Liver (tissue), 9 donors: ENCODE results near the gene FNIP1. TPM values are rescaled to one million over a fixed set of nuclear protein-coding genes. Genes with fewer than 3 reads are reported as not detected.
"Not testable (repeated sequence)": the region's sequence is repeated elsewhere in the genome, so short reads cannot be mapped to it uniquely, and the experiment has no call there.

Experiments used
- DNase-seq: peaks from one replicate; pipeline ENCODE4 v3.0.0-alpha.2; 2017; ENCODE audit warnings: low spot score
- H3K27ac ChIP-seq, 2 donors: one replicate each; pipeline ENCODE4 v1.7.0; 2013; ENCODE audit warnings: inconsistent platforms in 2 of 2, low read length in 2 of 2, control low read depth in 1 of 2, low read depth in 1 of 2, mild to moderate bottlenecking in 1 of 2
- H3K27me3 ChIP-seq, 4 donors: one replicate each; pipeline versions ENCODE4 v1.6.1 to v1.7.0; 2013; ENCODE audit warnings: low read length in 3 of 4, inconsistent platforms in 1 of 4, mild to moderate bottlenecking in 1 of 4, moderate library complexity in 1 of 4; ENCODE audit not compliant: control insufficient read depth in 4 of 4, insufficient read depth in 4 of 4
- H3K36me3 ChIP-seq, 4 donors: one replicate each; pipeline versions ENCODE4 v1.6.1 to v1.7.0; 2013; ENCODE audit warnings: low read length in 3 of 4, mild to moderate bottlenecking in 3 of 4, low read depth in 1 of 4, moderate library complexity in 1 of 4; ENCODE audit not compliant: control insufficient read depth in 4 of 4, insufficient read depth in 3 of 4
- H3K4me1 ChIP-seq, 4 donors: one replicate each; pipeline versions ENCODE4 v1.6.1 to v1.7.0; 2013; ENCODE audit warnings: low read length in 3 of 4, mild to moderate bottlenecking in 3 of 4, moderate library complexity in 1 of 4; ENCODE audit not compliant: control insufficient read depth in 4 of 4, insufficient read depth in 4 of 4
- H3K4me3 ChIP-seq, 3 donors: one replicate each; pipeline versions ENCODE4 v1.6.1 to v1.7.0; 2013; ENCODE audit warnings: low read length in 3 of 3, control low read depth in 1 of 3, low read depth in 1 of 3, mild to moderate bottlenecking in 1 of 3
- H3K9ac ChIP-seq, 2 donors: one replicate each; pipeline ENCODE4 v1.7.0; 2013; ENCODE audit warnings: low read length in 2 of 2, mild to moderate bottlenecking in 2 of 2, moderate library complexity in 2 of 2, control low read depth in 1 of 2, low read depth in 1 of 2
- H3K9me3 ChIP-seq, 4 donors: one replicate each; pipeline versions ENCODE4 v1.6.1 to v1.7.0; 2013; ENCODE audit warnings: low read length in 3 of 4; ENCODE audit not compliant: control insufficient read depth in 4 of 4
- EGR1 ChIP-seq, 2 donors: IDR thresholded peaks; 2 replicates each; pipeline ENCODE4 v1.6.1; 2016 to 2018; ENCODE audit warnings: antibody characterized with exemption in 2 of 2, low read depth in 2 of 2
- FOXA1 ChIP-seq: IDR thresholded peaks from 2 replicates; pipeline ENCODE4 v1.6.1; 2016; ENCODE audit warnings: antibody characterized with exemption
- FOXA2 ChIP-seq: IDR thresholded peaks from 2 replicates; pipeline ENCODE4 v1.6.1; 2016; ENCODE audit warnings: antibody characterized with exemption
- GABPA ChIP-seq, 2 donors: IDR thresholded peaks in 1 of 2; conservative IDR thresholded peaks in 1 of 2; 2 replicates each; pipeline ENCODE4 v1.6.1; 2016; ENCODE audit warnings: antibody characterized with exemption in 2 of 2, mild to moderate bottlenecking in 1 of 2, moderate library complexity in 1 of 2
- HNF4G ChIP-seq: IDR thresholded peaks from 2 replicates; pipeline ENCODE4 v1.6.1; 2016; ENCODE audit warnings: antibody characterized with exemption
- JUND ChIP-seq, 2 donors: IDR thresholded peaks; 2 replicates each; pipeline ENCODE4 v1.6.1; 2016; ENCODE audit warnings: antibody characterized with exemption in 2 of 2
- NR2F2 ChIP-seq: IDR thresholded peaks from 2 replicates; pipeline ENCODE4 v1.6.1; 2016; ENCODE audit warnings: antibody characterized with exemption
- RAD21 ChIP-seq, 2 donors: IDR thresholded peaks; 2 replicates each; pipeline ENCODE4 v1.6.1; 2016; ENCODE audit warnings: antibody characterized with exemption in 2 of 2, mild to moderate bottlenecking in 2 of 2
- RXRA ChIP-seq, 2 donors: IDR thresholded peaks; 2 replicates each; pipeline ENCODE4 v1.6.1; 2017 to 2018; ENCODE audit warnings: antibody characterized with exemption in 2 of 2, mild to moderate bottlenecking in 1 of 2
- TAF1 ChIP-seq: conservative IDR thresholded peaks from 2 replicates; pipeline ENCODE4 v1.6.1; 2016; ENCODE audit warnings: antibody characterized with exemption, mild to moderate bottlenecking
- YY1 ChIP-seq: IDR thresholded peaks from 2 replicates; pipeline ENCODE4 v1.6.1; 2016; ENCODE audit warnings: antibody characterized with exemption, mild to moderate bottlenecking
- WGBS: extraction: QIAGEN DNeasy Blood & Tissue Kit; methylation state at CpG from one replicate; pipeline ENCODE4 v1.1.7; 2013; 5-methylcytosine and 5-hydroxymethylcytosine counted together
- polyA plus RNA-seq, 2 donors: library from polyadenylated mRNA; stranded (reverse) in 1 of 2; unstranded in 1 of 2; fragments of 200-250 nt in 1 of 2; fragments of >200 nt in 1 of 2; fragmentation: Nextera tagmentation in 1 of 2; extraction: Ambion mirVana in 1 of 2; gene quantifications; one replicate each; pipeline versions ENCODE4 v1.2.1 to v1.2.3, GENCODE V29; 2013 to 2015
- total RNA-seq, 2 donors: library from RNA; depleted of rRNA; stranded (reverse); fragments of >200 nt; gene quantifications; one replicate each; pipeline ENCODE4 v1.2.3, GENCODE V29; 2014
- TF ChIP-seq, protein P1 (sequence below): fragments of 150-350 bp; IDR thresholded peaks from 2 replicates; pipeline ENCODE4 v1.5.1; 2017; ENCODE audit warnings: improper control_type of control experiment, low read depth, low read length; ENCODE audit not compliant: missing input control
- TF ChIP-seq, protein P2 (sequence below): IDR thresholded peaks from 2 replicates; pipeline ENCODE4 v1.6.1; 2016; ENCODE audit warnings: antibody characterized with exemption, mild to moderate bottlenecking
- TF ChIP-seq, protein P3 (sequence below): IDR thresholded peaks from 2 replicates; pipeline ENCODE4 v1.6.1; 2016; ENCODE audit warnings: antibody characterized with exemption
- TF ChIP-seq, protein P4 (sequence below): IDR thresholded peaks from 2 replicates; pipeline ENCODE4 v1.6.1; 2016; ENCODE audit warnings: antibody characterized with exemption
- TF ChIP-seq, protein P5 (sequence below): IDR thresholded peaks from 2 replicates; pipeline ENCODE4 v1.6.1; 2016; ENCODE audit warnings: antibody characterized with exemption
- donor health status: healthy.
- donor health status: healthy.
- donor health status: healthy.
- donor health status: healthy.
- donor health status: healthy.

Gene FNIP1
- total and polyA plus RNA-seq, 4 donors: 3.7 to 34.0 (median 13.8) TPM

DNA sequence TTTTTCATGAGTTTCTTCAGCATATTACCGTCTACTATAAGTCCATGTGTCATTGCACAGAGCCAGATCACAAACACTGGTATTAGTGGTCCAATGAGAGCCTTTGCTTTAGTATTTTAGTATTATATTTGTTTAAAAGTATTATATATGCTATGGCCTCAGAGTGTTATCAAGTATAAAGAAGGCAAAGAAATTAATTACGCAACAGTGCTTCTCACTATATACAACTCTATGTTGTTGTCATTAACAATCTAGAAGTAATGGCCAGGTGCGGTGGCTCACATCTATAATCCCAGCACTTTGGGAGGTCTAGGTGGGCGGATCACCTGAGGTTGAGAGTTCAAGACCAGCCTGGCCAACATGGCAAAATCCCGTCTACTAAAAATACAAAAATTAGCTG, 114.6 kb downstream of the FNIP1 start:
- H3K4me1 ChIP-seq: peaks cover 3 to 24% (median 16%) of the 10 kb centered on the region in 4 donors
- no peak overlapping the region for H3K27ac ChIP-seq
- no peaks in the 10 kb centered on the region for H3K9me3 ChIP-seq
- TF ChIP-seq, protein P1, sequence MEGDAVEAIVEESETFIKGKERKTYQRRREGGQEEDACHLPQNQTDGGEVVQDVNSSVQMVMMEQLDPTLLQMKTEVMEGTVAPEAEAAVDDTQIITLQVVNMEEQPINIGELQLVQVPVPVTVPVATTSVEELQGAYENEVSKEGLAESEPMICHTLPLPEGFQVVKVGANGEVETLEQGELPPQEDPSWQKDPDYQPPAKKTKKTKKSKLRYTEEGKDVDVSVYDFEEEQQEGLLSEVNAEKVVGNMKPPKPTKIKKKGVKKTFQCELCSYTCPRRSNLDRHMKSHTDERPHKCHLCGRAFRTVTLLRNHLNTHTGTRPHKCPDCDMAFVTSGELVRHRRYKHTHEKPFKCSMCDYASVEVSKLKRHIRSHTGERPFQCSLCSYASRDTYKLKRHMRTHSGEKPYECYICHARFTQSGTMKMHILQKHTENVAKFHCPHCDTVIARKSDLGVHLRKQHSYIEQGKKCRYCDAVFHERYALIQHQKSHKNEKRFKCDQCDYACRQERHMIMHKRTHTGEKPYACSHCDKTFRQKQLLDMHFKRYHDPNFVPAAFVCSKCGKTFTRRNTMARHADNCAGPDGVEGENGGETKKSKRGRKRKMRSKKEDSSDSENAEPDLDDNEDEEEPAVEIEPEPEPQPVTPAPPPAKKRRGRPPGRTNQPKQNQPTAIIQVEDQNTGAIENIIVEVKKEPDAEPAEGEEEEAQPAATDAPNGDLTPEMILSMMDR: no peak
- TF ChIP-seq, protein P2, sequence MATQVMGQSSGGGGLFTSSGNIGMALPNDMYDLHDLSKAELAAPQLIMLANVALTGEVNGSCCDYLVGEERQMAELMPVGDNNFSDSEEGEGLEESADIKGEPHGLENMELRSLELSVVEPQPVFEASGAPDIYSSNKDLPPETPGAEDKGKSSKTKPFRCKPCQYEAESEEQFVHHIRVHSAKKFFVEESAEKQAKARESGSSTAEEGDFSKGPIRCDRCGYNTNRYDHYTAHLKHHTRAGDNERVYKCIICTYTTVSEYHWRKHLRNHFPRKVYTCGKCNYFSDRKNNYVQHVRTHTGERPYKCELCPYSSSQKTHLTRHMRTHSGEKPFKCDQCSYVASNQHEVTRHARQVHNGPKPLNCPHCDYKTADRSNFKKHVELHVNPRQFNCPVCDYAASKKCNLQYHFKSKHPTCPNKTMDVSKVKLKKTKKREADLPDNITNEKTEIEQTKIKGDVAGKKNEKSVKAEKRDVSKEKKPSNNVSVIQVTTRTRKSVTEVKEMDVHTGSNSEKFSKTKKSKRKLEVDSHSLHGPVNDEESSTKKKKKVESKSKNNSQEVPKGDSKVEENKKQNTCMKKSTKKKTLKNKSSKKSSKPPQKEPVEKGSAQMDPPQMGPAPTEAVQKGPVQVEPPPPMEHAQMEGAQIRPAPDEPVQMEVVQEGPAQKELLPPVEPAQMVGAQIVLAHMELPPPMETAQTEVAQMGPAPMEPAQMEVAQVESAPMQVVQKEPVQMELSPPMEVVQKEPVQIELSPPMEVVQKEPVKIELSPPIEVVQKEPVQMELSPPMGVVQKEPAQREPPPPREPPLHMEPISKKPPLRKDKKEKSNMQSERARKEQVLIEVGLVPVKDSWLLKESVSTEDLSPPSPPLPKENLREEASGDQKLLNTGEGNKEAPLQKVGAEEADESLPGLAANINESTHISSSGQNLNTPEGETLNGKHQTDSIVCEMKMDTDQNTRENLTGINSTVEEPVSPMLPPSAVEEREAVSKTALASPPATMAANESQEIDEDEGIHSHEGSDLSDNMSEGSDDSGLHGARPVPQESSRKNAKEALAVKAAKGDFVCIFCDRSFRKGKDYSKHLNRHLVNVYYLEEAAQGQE: no peak
- TF ChIP-seq NR2F2 (no peak), HNF4G (no peak), EGR1 (IDR thresholded peaks at IDR 0.05; ENCODE audit: low read depth in 2 of 2) (no peak), FOXA1 (no peak), RAD21 (IDR thresholded peaks at IDR 0.05) (no peak)
- TF ChIP-seq, protein P3, sequence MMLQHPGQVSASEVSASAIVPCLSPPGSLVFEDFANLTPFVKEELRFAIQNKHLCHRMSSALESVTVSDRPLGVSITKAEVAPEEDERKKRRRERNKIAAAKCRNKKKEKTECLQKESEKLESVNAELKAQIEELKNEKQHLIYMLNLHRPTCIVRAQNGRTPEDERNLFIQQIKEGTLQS: no peak
- TF ChIP-seq, protein P4, sequence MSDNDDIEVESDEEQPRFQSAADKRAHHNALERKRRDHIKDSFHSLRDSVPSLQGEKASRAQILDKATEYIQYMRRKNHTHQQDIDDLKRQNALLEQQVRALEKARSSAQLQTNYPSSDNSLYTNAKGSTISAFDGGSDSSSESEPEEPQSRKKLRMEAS: no peak
- WGBS: 97% methylated on average over 5 of the region's 5 CpGs
- H3K27me3 ChIP-seq: no peaks in the 10 kb centered on the region
- peaks cover 0 to 12% (median 2%) of the 10 kb centered on the region in 4 donors for H3K36me3 ChIP-seq
- DNase-seq: no peak
- no peak overlapping the region for H3K9ac ChIP-seq
- no peak overlapping the region for H3K4me3 ChIP-seq

DNA sequence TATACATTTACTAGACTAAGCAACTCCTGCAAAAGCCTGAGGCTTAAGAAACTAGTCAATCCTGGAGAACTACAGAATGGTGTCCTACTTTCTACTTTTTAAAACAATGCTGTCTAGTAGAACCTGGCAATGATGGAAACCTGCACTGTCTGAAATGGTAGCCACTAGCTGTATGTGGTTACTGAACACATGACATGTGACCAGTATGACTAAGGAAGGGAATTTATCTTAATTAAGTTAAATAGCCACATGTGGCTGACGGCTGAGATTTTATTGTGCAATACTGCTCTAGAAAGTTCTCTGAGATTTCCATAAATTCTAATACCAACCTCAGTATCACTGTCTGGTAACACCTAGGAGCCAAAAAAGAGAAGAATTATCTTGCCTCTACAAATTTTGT, 116.9 kb downstream of the FNIP1 start:
- H3K4me1 ChIP-seq: peaks cover 2 to 14% (median 11%) of the 10 kb centered on the region in 4 donors
- no peak for TF ChIP-seq HNF4G
- TF ChIP-seq, protein P4: no peak
- TF ChIP-seq, protein P3: no peak
- TF ChIP-seq, protein P5, sequence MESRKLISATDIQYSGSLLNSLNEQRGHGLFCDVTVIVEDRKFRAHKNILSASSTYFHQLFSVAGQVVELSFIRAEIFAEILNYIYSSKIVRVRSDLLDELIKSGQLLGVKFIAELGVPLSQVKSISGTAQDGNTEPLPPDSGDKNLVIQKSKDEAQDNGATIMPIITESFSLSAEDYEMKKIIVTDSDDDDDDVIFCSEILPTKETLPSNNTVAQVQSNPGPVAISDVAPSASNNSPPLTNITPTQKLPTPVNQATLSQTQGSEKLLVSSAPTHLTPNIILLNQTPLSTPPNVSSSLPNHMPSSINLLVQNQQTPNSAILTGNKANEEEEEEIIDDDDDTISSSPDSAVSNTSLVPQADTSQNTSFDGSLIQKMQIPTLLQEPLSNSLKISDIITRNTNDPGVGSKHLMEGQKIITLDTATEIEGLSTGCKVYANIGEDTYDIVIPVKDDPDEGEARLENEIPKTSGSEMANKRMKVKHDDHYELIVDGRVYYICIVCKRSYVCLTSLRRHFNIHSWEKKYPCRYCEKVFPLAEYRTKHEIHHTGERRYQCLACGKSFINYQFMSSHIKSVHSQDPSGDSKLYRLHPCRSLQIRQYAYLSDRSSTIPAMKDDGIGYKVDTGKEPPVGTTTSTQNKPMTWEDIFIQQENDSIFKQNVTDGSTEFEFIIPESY: no peak
- TF ChIP-seq TAF1: no peak
- no peak for TF ChIP-seq RXRA (IDR thresholded peaks at IDR 0.05)
- no peak for TF ChIP-seq EGR1 (IDR thresholded peaks at IDR 0.05; ENCODE audit: low read depth in 2 of 2)
- TF ChIP-seq JUND (IDR thresholded peaks at IDR 0.05): no peak
- TF ChIP-seq, protein P1: no peak
- no peak for TF ChIP-seq RAD21 (IDR thresholded peaks at IDR 0.05)
- no peak for TF ChIP-seq NR2F2
- no peak for TF ChIP-seq GABPA (IDR thresholded peaks at IDR 0.05 in 1 of 2, conservative IDR thresholded peaks at IDR 0.05 in 1 of 2)
- TF ChIP-seq FOXA2: no peak
- TF ChIP-seq FOXA1: no peak
- TF ChIP-seq YY1: no peak
- no peaks in the 10 kb centered on the region for H3K9me3 ChIP-seq
- no peak overlapping the region for H3K4me3 ChIP-seq
- 68% methylated on average over 1 of the region's 1 CpG for WGBS
- H3K27me3 ChIP-seq: no peaks in the 10 kb centered on the region
- H3K9ac ChIP-seq: no peak overlapping the region
- H3K27ac ChIP-seq: no peak overlapping the region
- H3K36me3 ChIP-seq: peaks cover 1 to 25% (median 7%) of the 10 kb centered on the region in 4 donors
- no peak for DNase-seq

DNA sequence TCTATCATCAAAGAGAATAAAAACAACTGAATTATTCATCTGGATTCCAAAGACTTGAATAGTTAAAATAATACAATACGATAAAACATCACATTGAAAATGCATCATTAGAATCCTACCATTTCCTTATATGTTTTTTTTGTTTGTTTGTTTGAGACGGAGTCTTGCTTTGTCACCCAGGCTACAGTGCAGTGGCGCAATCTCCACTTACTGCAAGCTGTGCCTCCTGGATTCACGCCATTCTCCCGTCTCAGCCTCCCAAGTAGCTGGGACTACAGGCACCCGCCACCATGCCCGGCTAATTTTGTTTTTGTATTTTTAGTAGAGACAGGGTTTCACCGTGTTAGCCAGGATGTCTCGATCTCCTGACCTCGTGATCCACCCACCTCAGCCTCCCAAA, 118.5 kb downstream of the FNIP1 start:
- WGBS: 95% methylated on average over 8 of the region's 10 CpGs
- H3K9ac ChIP-seq, H3K4me1 ChIP-seq, H3K27ac ChIP-seq, H3K27me3 ChIP-seq, DNase-seq, H3K4me3 ChIP-seq, H3K9me3 ChIP-seq: not testable (repeated sequence)
- H3K36me3 ChIP-seq: peaks cover 1 to 27% (median 7%) of the 10 kb centered on the region in 4 donors
